H1 (cell line): ENCODE measurements around the gene NECTIN3. TPM values are rescaled to one million over a fixed set of nuclear protein-coding genes. Genes with fewer than 3 reads are reported as not detected.

Experiments used
- BACH1 ChIP-seq: IDR thresholded peaks from 2 replicates; pipeline ENCODE4 v1.6.1; 2012; ENCODE audit warnings: low read length, improper control_type of control experiment
- BCL11A ChIP-seq, 2 experiments: IDR thresholded peaks; one replicate each; pipeline ENCODE4 v1.6.1; 2011; ENCODE audit warnings: low read depth in 2 of 2, low read length in 2 of 2, mild to moderate bottlenecking in 2 of 2
- CHD1 ChIP-seq: IDR thresholded peaks from 2 replicates; pipeline ENCODE4 v1.6.1; 2012; ENCODE audit warnings: low read depth, low read length, improper control_type of control experiment
- EGR1 ChIP-seq: IDR thresholded peaks from 2 replicates; pipeline ENCODE4 v1.6.1; 2011; ENCODE audit warnings: low read depth, low read length, borderline replicate concordance
- FOSL1 ChIP-seq: IDR thresholded peaks from 2 replicates; pipeline ENCODE4 v1.6.1; 2011; ENCODE audit warnings: mild to moderate bottlenecking, low read depth, low read length, moderate library complexity; ENCODE audit not compliant: insufficient read depth
- JUND ChIP-seq: IDR thresholded peaks from 2 replicates; pipeline ENCODE4 v1.6.1; 2011; ENCODE audit warnings: mild to moderate bottlenecking, improper control_type of control experiment, low read length
- RBBP5 ChIP-seq: IDR thresholded peaks from 2 replicates; pipeline ENCODE4 v1.7.1; 2012; ENCODE audit warnings: low read depth, mild to moderate bottlenecking, inconsistent platforms, low read length, moderate library complexity, borderline replicate concordance
- RXRA ChIP-seq: IDR thresholded peaks from 2 replicates; pipeline ENCODE4 v1.6.1; 2011; ENCODE audit warnings: low read depth, mild to moderate bottlenecking, low read length, moderate library complexity; ENCODE audit not compliant: insufficient read depth
- SAP30 ChIP-seq: fragments of 300-600 bp; sonication (generic); IDR thresholded peaks from 2 replicates; pipeline ENCODE4 v1.7.1; 2012; ENCODE audit warnings: low read length, moderate library complexity, mild to moderate bottlenecking, inconsistent platforms; ENCODE audit not compliant: insufficient read depth, insufficient replicate concordance
- polyA plus RNA-seq, 7 experiments: library from polyadenylated mRNA; depleted of rRNA in 3 of 7; stranded (reverse) in 5 of 7; unstranded in 2 of 7; fragments of >200 nt in 5 of 7; fragments of 200-250 nt in 2 of 7; gene quantifications; 1 replicate in 5 of 7; 2 replicates in 1 of 7; 4 replicates in 1 of 7; pipeline versions ENCODE4 v1.2.1 to v1.2.3, GENCODE V29; 2011 to 2013; ENCODE audit warnings: missing spikeins in 2 of 7, mixed read lengths in 2 of 7
- total RNA-seq: library from RNA; stranded (reverse); fragmentation: NEBNext Ultra II Directional; extraction: Animal tissue kit (Norgen Biotek cat#: 25700); gene quantifications from 2 replicates; pipeline ENCODE4 v1.2.1, GENCODE V29; 2021
- TF ChIP-seq, protein P1 (sequence below): fragments of 300-600 bp; sonication (generic); IDR thresholded peaks from 2 replicates; pipeline ENCODE4 v1.7.1; 2012; ENCODE audit warnings: low read length, moderate library complexity, mild to moderate bottlenecking, inconsistent platforms; ENCODE audit not compliant: insufficient replicate concordance

The NECTIN3 gene
- total and polyA plus RNA-seq, 2 of the 8 experiments (the other 6 are each of a cell fraction or from before 2014, with no cell fraction given) = 13.6 to 50.6 TPM

- TF ChIP-seq, protein P1, sequence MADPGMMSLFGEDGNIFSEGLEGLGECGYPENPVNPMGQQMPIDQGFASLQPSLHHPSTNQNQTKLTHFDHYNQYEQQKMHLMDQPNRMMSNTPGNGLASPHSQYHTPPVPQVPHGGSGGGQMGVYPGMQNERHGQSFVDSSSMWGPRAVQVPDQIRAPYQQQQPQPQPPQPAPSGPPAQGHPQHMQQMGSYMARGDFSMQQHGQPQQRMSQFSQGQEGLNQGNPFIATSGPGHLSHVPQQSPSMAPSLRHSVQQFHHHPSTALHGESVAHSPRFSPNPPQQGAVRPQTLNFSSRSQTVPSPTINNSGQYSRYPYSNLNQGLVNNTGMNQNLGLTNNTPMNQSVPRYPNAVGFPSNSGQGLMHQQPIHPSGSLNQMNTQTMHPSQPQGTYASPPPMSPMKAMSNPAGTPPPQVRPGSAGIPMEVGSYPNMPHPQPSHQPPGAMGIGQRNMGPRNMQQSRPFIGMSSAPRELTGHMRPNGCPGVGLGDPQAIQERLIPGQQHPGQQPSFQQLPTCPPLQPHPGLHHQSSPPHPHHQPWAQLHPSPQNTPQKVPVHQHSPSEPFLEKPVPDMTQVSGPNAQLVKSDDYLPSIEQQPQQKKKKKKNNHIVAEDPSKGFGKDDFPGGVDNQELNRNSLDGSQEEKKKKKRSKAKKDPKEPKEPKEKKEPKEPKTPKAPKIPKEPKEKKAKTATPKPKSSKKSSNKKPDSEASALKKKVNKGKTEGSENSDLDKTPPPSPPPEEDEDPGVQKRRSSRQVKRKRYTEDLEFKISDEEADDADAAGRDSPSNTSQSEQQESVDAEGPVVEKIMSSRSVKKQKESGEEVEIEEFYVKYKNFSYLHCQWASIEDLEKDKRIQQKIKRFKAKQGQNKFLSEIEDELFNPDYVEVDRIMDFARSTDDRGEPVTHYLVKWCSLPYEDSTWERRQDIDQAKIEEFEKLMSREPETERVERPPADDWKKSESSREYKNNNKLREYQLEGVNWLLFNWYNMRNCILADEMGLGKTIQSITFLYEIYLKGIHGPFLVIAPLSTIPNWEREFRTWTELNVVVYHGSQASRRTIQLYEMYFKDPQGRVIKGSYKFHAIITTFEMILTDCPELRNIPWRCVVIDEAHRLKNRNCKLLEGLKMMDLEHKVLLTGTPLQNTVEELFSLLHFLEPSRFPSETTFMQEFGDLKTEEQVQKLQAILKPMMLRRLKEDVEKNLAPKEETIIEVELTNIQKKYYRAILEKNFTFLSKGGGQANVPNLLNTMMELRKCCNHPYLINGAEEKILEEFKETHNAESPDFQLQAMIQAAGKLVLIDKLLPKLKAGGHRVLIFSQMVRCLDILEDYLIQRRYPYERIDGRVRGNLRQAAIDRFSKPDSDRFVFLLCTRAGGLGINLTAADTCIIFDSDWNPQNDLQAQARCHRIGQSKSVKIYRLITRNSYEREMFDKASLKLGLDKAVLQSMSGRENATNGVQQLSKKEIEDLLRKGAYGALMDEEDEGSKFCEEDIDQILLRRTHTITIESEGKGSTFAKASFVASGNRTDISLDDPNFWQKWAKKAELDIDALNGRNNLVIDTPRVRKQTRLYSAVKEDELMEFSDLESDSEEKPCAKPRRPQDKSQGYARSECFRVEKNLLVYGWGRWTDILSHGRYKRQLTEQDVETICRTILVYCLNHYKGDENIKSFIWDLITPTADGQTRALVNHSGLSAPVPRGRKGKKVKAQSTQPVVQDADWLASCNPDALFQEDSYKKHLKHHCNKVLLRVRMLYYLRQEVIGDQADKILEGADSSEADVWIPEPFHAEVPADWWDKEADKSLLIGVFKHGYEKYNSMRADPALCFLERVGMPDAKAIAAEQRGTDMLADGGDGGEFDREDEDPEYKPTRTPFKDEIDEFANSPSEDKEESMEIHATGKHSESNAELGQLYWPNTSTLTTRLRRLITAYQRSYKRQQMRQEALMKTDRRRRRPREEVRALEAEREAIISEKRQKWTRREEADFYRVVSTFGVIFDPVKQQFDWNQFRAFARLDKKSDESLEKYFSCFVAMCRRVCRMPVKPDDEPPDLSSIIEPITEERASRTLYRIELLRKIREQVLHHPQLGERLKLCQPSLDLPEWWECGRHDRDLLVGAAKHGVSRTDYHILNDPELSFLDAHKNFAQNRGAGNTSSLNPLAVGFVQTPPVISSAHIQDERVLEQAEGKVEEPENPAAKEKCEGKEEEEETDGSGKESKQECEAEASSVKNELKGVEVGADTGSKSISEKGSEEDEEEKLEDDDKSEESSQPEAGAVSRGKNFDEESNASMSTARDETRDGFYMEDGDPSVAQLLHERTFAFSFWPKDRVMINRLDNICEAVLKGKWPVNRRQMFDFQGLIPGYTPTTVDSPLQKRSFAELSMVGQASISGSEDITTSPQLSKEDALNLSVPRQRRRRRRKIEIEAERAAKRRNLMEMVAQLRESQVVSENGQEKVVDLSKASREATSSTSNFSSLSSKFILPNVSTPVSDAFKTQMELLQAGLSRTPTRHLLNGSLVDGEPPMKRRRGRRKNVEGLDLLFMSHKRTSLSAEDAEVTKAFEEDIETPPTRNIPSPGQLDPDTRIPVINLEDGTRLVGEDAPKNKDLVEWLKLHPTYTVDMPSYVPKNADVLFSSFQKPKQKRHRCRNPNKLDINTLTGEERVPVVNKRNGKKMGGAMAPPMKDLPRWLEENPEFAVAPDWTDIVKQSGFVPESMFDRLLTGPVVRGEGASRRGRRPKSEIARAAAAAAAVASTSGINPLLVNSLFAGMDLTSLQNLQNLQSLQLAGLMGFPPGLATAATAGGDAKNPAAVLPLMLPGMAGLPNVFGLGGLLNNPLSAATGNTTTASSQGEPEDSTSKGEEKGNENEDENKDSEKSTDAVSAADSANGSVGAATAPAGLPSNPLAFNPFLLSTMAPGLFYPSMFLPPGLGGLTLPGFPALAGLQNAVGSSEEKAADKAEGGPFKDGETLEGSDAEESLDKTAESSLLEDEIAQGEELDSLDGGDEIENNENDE = no peak
- TF ChIP-seq EGR1 (no peak), RXRA (no peak), JUND (peak; percentile 74), FOSL1 (no peak), RBBP5 (no peak), CHD1 (peak; percentile 80), BCL11A (IDR thresholded peaks at IDR 0.05; ENCODE audit: low read depth in 2 of 2, low read length in 2 of 2) (no peak), SAP30 (no peak), BACH1 (peak; percentile 17; the same call in 1 of the 2 replicates)
Measured at GRCh38 chr3:111071257-111072030, at the start of gene NECTIN3 (continued).
